Measurements from ENCODE around the gene PRG2.

PRG2 gene

DNA sequence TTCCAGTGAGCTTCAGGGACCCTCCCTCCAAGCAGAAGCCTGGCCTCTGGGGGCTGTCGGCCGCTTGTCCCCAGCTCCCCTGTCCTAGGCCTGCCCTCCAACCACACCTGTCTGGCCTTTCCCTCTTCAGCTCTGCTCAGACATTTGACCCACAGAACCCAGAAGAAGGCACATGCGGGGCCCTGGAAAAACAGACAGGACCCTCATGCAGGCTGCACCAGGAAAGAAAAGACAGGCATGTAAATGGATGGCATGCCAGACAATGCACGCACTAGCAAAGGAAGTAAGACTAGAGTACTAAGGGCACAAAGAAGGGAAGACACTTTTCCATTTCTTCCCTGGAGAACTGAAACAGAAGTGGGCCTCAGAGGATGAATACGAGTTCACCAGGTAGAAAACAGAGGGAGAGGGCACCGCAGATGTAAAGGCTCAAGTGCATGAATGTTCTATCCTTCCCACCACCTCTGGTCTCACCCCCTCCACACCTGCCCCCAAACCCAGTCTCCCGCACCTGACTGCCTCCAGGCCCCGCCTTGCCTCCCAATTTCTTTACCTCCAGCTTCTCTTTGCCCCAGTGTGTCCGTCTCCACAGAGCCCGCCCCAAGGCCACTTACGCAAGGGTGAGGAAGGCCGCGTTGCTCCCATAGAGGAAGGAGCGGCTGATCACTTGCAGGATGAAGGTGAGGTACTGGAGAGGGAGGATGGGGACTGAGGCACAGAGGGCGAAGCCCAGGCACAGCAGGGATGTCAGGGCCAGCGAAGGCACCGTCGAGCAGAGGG is 19.1 kb upstream of the PRG2 start:
- H3K9me3 ChIP-seq (ENCODE audit: severe bottlenecking): no peaks in the 10 kb centered on the region
- peaks cover 39% of the 10 kb centered on the region for H3K27me3 ChIP-seq (ENCODE audit: insufficient read depth, low read depth, severe bottlenecking)
- H3K27ac ChIP-seq: no peak overlapping the region
- TF ChIP-seq, protein P1, sequence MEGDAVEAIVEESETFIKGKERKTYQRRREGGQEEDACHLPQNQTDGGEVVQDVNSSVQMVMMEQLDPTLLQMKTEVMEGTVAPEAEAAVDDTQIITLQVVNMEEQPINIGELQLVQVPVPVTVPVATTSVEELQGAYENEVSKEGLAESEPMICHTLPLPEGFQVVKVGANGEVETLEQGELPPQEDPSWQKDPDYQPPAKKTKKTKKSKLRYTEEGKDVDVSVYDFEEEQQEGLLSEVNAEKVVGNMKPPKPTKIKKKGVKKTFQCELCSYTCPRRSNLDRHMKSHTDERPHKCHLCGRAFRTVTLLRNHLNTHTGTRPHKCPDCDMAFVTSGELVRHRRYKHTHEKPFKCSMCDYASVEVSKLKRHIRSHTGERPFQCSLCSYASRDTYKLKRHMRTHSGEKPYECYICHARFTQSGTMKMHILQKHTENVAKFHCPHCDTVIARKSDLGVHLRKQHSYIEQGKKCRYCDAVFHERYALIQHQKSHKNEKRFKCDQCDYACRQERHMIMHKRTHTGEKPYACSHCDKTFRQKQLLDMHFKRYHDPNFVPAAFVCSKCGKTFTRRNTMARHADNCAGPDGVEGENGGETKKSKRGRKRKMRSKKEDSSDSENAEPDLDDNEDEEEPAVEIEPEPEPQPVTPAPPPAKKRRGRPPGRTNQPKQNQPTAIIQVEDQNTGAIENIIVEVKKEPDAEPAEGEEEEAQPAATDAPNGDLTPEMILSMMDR (IDR thresholded peaks at IDR 0.05; ENCODE audit: low read depth, low read length): no peak
- DNase-seq: no peak
- no peak overlapping the region for H3K4me3 ChIP-seq (ENCODE audit: low read depth, low read length)
- no peaks in the 10 kb centered on the region for H3K36me3 ChIP-seq

DNA sequence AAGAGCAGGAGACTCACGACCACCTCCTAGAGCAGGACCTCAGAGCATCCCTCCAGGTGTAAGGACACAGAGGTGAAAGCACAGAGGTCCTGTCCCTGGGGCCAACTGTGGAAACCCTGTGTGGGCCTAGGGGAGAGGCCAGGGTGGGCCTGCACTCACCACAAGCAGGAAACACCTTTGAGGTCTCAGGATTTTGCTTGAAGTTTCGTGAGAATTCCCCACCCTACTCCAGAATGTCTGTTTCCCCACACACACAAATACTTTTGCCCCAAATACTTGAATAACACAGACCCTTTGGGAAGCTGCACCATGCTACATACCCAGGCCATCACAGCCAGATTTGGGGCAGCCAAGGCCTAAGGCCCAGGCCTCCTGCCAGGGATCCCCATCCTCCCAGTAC is 18.3 kb upstream of the PRG2 start:
- Histone ChIP-seq H3K27me3 (ENCODE audit: insufficient read depth, low read depth, severe bottlenecking) (peaks cover 34% of the 10 kb centered on the region), H3K4me3 (ENCODE audit: low read depth, low read length) (no peak overlapping the region), H3K27ac (no peak overlapping the region), H3K36me3 (no peaks in the 10 kb centered on the region), H3K9me3 (ENCODE audit: severe bottlenecking) (no peaks in the 10 kb centered on the region)
- TF ChIP-seq, protein P1 (IDR thresholded peaks at IDR 0.05; ENCODE audit: low read depth, low read length): no peak
- DNase-seq: no peak

DNA sequence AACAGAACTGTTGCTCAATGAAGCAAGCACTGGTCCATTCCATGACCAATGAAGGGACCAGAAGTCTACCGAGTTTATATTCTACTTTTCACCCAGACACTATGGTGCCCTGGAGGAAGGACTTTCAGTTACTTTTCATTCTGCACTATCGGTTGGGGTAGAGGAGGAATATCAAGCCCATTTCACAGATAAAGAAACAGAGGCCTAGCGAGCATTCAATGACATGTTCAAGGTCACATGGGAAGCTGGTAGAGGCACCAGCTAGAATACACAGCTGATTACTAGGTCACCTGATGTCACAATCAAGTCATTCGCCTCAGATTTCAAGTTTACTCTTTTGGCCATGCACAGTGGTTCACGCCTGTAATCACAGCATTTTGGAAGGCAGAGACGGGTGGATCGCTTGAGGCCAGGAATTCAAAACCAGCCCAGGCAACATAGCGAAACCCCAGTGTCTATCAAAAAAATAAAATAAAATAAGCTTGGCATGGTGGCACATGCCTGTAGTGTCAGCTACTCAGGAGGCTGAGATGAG is 17.6 kb upstream of the PRG2 start:
- H3K4me3 ChIP-seq (ENCODE audit: low read depth, low read length): no peak overlapping the region
- TF ChIP-seq, protein P1 (IDR thresholded peaks at IDR 0.05; ENCODE audit: low read depth, low read length): no peak
- no peaks in the 10 kb centered on the region for H3K9me3 ChIP-seq (ENCODE audit: severe bottlenecking)
- no peak for DNase-seq
- no peaks in the 10 kb centered on the region for H3K36me3 ChIP-seq
- H3K27ac ChIP-seq: no peak overlapping the region
- peaks cover 26% of the 10 kb centered on the region for H3K27me3 ChIP-seq (ENCODE audit: insufficient read depth, low read depth, severe bottlenecking)

DNA sequence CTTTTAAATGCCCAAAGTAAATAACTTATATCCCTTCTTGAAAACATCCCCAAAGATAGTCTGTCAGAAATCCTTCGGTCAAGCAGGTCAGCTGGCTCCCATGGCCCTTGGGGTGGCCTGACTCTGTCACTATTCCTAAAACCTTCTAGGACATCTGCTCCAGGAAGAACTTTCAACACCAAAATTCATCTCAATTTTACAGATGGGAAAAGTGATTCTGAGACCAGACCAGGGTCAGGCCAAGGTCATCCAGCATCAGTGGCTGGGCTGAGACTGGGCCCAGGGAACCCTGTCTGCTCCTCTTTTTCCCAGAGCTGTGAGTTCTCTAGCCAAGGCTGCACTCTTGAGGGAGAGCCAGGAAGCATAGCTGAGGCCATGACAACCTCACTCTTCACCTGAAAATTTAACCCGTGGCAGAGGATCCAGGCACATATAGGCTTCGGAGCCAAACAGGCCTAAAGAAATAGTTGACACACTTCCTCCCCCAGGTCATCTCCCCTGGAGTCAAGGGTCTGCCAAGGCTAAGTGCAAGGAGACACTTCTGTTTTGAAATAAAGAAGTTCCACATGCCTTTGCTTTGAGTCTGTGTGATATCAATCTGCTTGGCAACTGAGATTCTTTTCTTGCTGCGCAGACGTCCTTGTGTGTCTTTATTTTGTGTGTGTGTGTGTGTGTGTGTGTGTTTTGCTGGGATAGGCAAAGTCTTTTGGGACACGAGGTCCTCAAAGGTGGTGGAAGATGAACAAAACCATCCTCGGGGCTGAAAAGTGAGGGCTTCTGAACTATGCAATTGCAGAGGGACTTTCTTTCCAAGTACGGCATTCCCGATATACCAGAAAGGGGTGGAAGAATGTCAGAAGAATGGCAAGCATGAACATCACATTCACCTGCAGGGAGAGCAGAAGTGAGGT is 16.8 kb upstream of the PRG2 start:
- Histone ChIP-seq H3K9me3 (ENCODE audit: severe bottlenecking) (no peaks in the 10 kb centered on the region), H3K27ac (no peak overlapping the region), H3K36me3 (no peaks in the 10 kb centered on the region), H3K4me3 (ENCODE audit: low read depth, low read length) (no peak overlapping the region), H3K27me3 (ENCODE audit: insufficient read depth, low read depth, severe bottlenecking) (peaks cover 27% of the 10 kb centered on the region)
- DNase-seq: no peak
- TF ChIP-seq, protein P1 (IDR thresholded peaks at IDR 0.05; ENCODE audit: low read depth, low read length): no peak

DNA sequence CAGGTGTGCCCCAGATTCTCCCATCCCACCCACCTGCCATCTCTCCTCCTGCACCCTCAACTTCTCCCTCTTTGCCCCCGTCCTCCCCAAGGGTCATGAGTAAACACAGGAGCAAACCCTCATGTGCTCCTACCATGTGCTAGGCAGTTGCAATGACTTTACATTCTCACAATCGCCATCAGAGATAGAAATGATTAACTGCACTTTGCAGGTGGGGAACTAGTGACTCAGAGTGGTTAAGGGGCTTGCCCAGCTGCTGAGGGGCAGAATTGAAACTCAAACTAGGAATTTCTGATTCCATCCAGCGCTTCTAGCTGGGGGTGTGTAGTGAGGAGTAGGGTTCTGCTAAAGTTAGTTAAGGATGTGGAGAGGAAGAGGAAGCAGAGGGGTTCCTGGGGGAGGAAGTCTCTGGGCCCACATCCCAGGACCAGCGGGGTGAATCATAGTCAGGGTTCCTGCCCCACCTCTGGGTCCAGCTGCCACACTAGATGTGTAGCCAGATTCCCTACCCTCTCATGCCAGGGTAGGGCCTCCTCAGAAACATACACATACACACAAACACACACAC is 16.0 kb upstream of the PRG2 start:
- no peaks in the 10 kb centered on the region for H3K36me3 ChIP-seq
- H3K27ac ChIP-seq: no peak overlapping the region
- no peaks in the 10 kb centered on the region for H3K9me3 ChIP-seq (ENCODE audit: severe bottlenecking)
- TF ChIP-seq, protein P1 (IDR thresholded peaks at IDR 0.05; ENCODE audit: low read depth, low read length): no peak
- H3K4me3 ChIP-seq (ENCODE audit: low read depth, low read length): no peak overlapping the region
- DNase-seq: no peak
- peaks cover 34% of the 10 kb centered on the region for H3K27me3 ChIP-seq (ENCODE audit: insufficient read depth, low read depth, severe bottlenecking)
